Measurements from ENCODE around the gene MCOLN2.
"Not testable (repeated sequence)": the region's sequence is repeated elsewhere in the genome, so short reads cannot be mapped to it uniquely, and the experiment has no call there.

Gene MCOLN2

GRCh38 chr1:84939761-84940160, 57.2 kb downstream of the MCOLN2 start:
- no peak for DNase-seq

- no peak for DNase-seq
These were observed 57.8 kb downstream of the MCOLN2 start for GRCh38 chr1:84939151-84939550.

GRCh38 chr1:84936116-84936810, 60.6 kb downstream of the MCOLN2 start:
- no peak for DNase-seq

- DNase-seq: no peak
These were observed 63.8 kb downstream of the MCOLN2 start for GRCh38 chr1:84933011-84933611.

GRCh38 chr1:84930831-84931230, 66.1 kb downstream of the MCOLN2 start:
- no peak for DNase-seq

GRCh38 chr1:84930329-84930728, 66.6 kb downstream of the MCOLN2 start:
- DNase-seq: no peak

- no peak for DNase-seq
These were observed 67.3 kb downstream of the MCOLN2 start for GRCh38 chr1:84929581-84929980.

- no peak for DNase-seq
These were observed 67.9 kb downstream of the MCOLN2 start for GRCh38 chr1:84928979-84929378.

- no peak for DNase-seq
These were observed 73.6 kb downstream of the MCOLN2 start for GRCh38 chr1:84923317-84923716.

- no peak for DNase-seq
These were observed 76.8 kb downstream of the MCOLN2 start for GRCh38 chr1:84920159-84920558.

- no peak for DNase-seq
These were observed 77.4 kb downstream of the MCOLN2 start for GRCh38 chr1:84919461-84919970.

- no peak for DNase-seq
These were observed 78.1 kb downstream of the MCOLN2 start for GRCh38 chr1:84918726-84919336.

GRCh38 chr1:84916897-84917296, 80.0 kb downstream of the MCOLN2 start:
- no peak for DNase-seq

GRCh38 chr1:84913555-84913892, 83.4 kb downstream of the MCOLN2 start:
- DNase-seq: no peak

GRCh38 chr1:84912726-84913554, 84.0 kb downstream of the MCOLN2 start:
- DNase-seq: no peak

- DNase-seq: not testable (repeated sequence)
These were observed 88.0 kb downstream of the MCOLN2 start for GRCh38 chr1:84908746-84909464.

GRCh38 chr1:84907095-84907827, 89.7 kb downstream of the MCOLN2 start:
- no peak for DNase-seq

- not testable (repeated sequence) for DNase-seq
These were observed 94.2 kb downstream of the MCOLN2 start for GRCh38 chr1:84902727-84903126.

GRCh38 chr1:84899969-84900368, 96.9 kb downstream of the MCOLN2 start:
- DNase-seq: no peak

- no peak for DNase-seq
These were observed 100.6 kb downstream of the MCOLN2 start for GRCh38 chr1:84896279-84896678.

- peak; percentile 68 for DNase-seq
These were observed 104.0 kb downstream of the MCOLN2 start, which contains the start of gene LPAR3 for GRCh38 chr1:84892705-84893618. Gene LPAR3 (minus strand): TSS chr1:84893206. CDS start chr1:84866120, 27,086 bp downstream.
